Calu3 (cell line): Measurements from ENCODE around the gene LGR6. TPM values are rescaled to one million over a fixed set of nuclear protein-coding genes. Genes with fewer than 3 reads are reported as not detected.

ENCODE experiments used
- BruUV-seq: library from RNA; stranded (reverse); fragments of 400-500 nt; replicated peaks from 2 replicates; lab custom pipeline; 2021; lab: Mats Ljungman, UMichigan
- CTCF ChIA-PET: fragments of 300-600 bp; sonication (Branson Sonifier 250); formaldehyde crosslinking; loops from one replicate; lab custom pipeline; 2022; ENCODE audit warnings: antibody characterized with exemption; lab: Charles Lee
- DNase-seq: peaks from one replicate; pipeline ENCODE4 v3.0.0; 2022
- H3K27ac Mint-ChIP-seq: one replicate; pipeline ENCODE4 v1.8.0; 2022; ENCODE audit warnings: mixed read lengths; ENCODE audit not compliant: unreplicated experiment
- H3K27me3 Mint-ChIP-seq: one replicate; pipeline ENCODE4 v1.8.0; 2022; ENCODE audit warnings: mixed read lengths; ENCODE audit not compliant: unreplicated experiment
- H3K36me3 Mint-ChIP-seq: one replicate; pipeline ENCODE4 v1.8.0; 2022; ENCODE audit warnings: mild to moderate bottlenecking, moderate library complexity, mixed read lengths; ENCODE audit not compliant: insufficient read depth, unreplicated experiment
- H3K4me1 Mint-ChIP-seq: one replicate; pipeline ENCODE4 v1.8.0; 2022; ENCODE audit warnings: mild to moderate bottlenecking, low read depth, mixed read lengths; ENCODE audit not compliant: unreplicated experiment
- H3K4me3 Mint-ChIP-seq: one replicate; pipeline ENCODE4 v1.8.0; 2022; ENCODE audit warnings: mild to moderate bottlenecking, low read depth, moderate library complexity, mixed read lengths; ENCODE audit not compliant: unreplicated experiment
- H3K9me3 Mint-ChIP-seq: one replicate; pipeline ENCODE4 v1.8.0; 2022; ENCODE audit warnings: low read depth, mixed read lengths; ENCODE audit not compliant: unreplicated experiment
- intact Hi-C: fragments of 100-400 bp; cut with micrococcal nuclease; formaldehyde crosslinking; loops from one replicate; pipeline ENCODE4 v1.10.0; 2022; ENCODE audit not compliant: unreplicated experiment
- total RNA-seq: library from RNA; stranded (reverse); gene quantifications from 2 replicates; pipeline ENCODE4 v1.2.3, GENCODE V29; 2022
- TF ChIP-seq, protein P1 (sequence below): fragments of 200-600 bp; IDR thresholded peaks from one replicate; pipeline ENCODE4 v1.8.0; 2022; ENCODE audit warnings: antibody characterized with exemption; ENCODE audit not compliant: unreplicated experiment

Gene LGR6
- total RNA-seq, 1 experiment from 2014 or later: not detected

DNA sequence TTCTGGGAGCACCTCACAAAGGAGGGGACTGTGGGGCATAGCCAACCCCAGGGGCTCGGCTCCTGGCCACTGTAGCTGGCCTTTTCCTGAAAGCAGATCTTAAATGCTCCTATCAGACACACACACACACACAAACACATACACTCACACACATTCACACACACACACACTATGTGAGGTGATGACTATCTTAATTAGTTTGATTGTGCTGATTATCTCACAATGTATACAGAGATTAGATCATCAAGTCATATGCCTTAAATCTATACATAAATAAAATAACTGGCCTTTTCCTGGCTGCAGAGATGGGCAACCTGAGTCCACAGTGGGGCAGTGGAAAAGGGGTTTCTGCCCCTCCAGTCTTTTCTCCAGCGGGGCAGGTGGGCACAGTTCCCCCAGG lies 27.1 kb downstream of the LGR6 start:
- H3K9me3 Mint-ChIP-seq: no peaks in the 10 kb centered on the region
- CTCF ChIA-PET: interaction anchor here (0.6 to 0.7 kb wide), 2 partner anchors 15 to 874 kb away, joined by 3 read pairs; no protein-coding TSS in a partner anchor
- DNase-seq: no peak
- intact Hi-C loops: no loop called here
- H3K4me3 Mint-ChIP-seq: no peak overlapping the region
- TF ChIP-seq, protein P1, sequence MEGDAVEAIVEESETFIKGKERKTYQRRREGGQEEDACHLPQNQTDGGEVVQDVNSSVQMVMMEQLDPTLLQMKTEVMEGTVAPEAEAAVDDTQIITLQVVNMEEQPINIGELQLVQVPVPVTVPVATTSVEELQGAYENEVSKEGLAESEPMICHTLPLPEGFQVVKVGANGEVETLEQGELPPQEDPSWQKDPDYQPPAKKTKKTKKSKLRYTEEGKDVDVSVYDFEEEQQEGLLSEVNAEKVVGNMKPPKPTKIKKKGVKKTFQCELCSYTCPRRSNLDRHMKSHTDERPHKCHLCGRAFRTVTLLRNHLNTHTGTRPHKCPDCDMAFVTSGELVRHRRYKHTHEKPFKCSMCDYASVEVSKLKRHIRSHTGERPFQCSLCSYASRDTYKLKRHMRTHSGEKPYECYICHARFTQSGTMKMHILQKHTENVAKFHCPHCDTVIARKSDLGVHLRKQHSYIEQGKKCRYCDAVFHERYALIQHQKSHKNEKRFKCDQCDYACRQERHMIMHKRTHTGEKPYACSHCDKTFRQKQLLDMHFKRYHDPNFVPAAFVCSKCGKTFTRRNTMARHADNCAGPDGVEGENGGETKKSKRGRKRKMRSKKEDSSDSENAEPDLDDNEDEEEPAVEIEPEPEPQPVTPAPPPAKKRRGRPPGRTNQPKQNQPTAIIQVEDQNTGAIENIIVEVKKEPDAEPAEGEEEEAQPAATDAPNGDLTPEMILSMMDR: no peak
- H3K27ac Mint-ChIP-seq: no peak overlapping the region
- no peaks in the 10 kb centered on the region for H3K4me1 Mint-ChIP-seq
- no TSS peak for BruUV-seq
- H3K36me3 Mint-ChIP-seq: no peaks in the 10 kb centered on the region
- H3K27me3 Mint-ChIP-seq: peaks cover 99% of the 10 kb centered on the region

DNA sequence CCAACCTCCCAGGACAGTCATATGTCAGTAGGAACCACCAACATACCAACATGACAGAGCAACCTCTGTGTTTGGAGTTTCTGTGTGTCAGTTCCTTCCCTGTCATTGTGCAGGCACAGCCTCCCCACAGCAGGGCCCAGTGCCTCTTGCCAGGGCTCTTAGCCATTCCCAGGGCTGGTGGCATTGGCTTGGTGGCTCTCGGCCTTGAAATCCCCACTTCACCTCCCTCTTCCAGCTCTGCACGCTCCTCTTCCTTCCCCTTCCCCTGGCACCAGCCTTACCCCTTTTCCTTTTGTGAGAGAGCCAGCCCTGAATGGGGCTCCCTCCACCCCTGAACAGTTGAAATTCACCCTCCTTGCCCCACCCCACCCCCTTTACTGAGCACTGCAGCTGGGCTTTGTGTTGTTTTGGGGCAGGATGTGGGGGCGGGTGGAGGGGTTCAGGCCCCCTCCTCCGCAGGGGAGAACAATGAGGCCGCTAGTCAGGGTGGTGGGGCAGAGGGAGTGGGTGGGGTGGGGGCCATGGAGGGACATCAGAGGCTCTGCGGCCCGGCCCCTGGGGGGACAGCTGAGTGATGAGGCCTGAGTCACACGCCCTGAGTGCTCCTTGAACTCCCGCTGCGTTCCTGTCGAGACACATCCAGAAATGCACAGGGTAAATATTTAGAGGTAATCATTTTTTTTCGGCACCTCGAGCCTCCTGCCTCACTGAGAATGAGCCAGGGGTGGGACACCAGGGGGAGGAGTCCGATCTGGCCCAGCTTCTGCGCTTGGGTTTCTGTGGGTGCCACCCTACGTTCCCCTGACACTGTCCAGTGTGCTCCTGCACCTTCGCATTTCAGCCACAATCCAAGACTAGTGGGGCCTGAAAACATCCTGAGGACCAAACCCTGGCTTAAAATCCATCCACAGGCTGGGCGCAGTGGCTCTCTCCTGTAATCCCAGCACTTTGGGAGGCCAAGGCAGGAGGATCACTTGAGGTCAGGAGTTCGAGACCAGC lies 28.6 kb downstream of the LGR6 start:
- intact Hi-C loops: no loop called here
- Mint-ChIP-seq H3K27me3 (peaks cover 99% of the 10 kb centered on the region), H3K4me1 (no peaks in the 10 kb centered on the region), H3K9me3 (no peaks in the 10 kb centered on the region), H3K4me3 (no peak overlapping the region), H3K36me3 (no peaks in the 10 kb centered on the region), H3K27ac (no peak overlapping the region)
- DNase-seq: no peak
- CTCF ChIA-PET: interaction anchor here (0.6 kb wide), 1 partner anchor 21 kb away, joined by 4 read pairs; no protein-coding TSS in a partner anchor
- TF ChIP-seq, protein P1: no peak
- BruUV-seq: no TSS peak

GRCh38 chr1:202223121-202223860 lies 29.7 kb downstream of the LGR6 start:
- Mint-ChIP-seq H3K27me3 (peaks cover 99% of the 10 kb centered on the region), H3K4me3 (no peak overlapping the region), H3K36me3 (no peaks in the 10 kb centered on the region), H3K27ac (no peak overlapping the region), H3K4me1 (no peaks in the 10 kb centered on the region), H3K9me3 (no peaks in the 10 kb centered on the region)
- intact Hi-C loops: no loop called here
- TF ChIP-seq, protein P1: no peak
- BruUV-seq: no TSS peak
- CTCF ChIA-PET: no interaction called here
- no peak for DNase-seq

DNA sequence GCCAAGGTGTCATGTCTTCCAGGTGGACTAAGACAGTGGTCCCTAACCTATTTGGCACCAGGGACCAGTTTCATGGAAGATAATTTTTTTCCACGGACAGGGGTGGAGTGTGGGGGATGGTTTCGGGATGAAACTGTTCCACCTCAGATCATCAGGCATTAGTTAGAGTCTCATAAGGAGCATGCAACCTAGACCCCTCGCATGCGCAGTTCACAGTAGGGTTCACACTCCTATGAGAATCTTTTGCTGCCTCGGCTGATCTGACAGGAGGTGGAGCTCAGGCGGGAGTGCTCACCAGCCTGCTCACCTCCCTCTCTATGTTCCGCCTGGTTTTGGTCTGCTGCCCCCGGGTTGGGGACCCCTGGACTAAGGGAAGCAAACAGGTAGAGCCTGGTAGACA lies 30.9 kb downstream of the LGR6 start:
- TF ChIP-seq, protein P1: no peak
- intact Hi-C loops: no loop called here
- H3K4me1 Mint-ChIP-seq: no peaks in the 10 kb centered on the region
- no TSS peak for BruUV-seq
- CTCF ChIA-PET: interaction anchor here (0.9 to 1.9 kb wide), 2 partner anchors 12 to 32 kb away, joined by 5 to 7 read pairs; partner anchors contain the start of gene LGR6
- H3K9me3 Mint-ChIP-seq: no peaks in the 10 kb centered on the region
- no peak overlapping the region for H3K27ac Mint-ChIP-seq
- no peak overlapping the region for H3K4me3 Mint-ChIP-seq
- no peaks in the 10 kb centered on the region for H3K36me3 Mint-ChIP-seq
- H3K27me3 Mint-ChIP-seq: peaks cover 99% of the 10 kb centered on the region
- no peak for DNase-seq
